Esophagus squamous epithelium (tissue), 4 donors: ENCODE results near the gene ZNF366.

Experiments
- CTCF ChIP-seq, 6 experiments: fragments of 450-650 bp in 4 of 6; fragments of 200-600 bp in 2 of 6; sonication (generic) in 2 of 6; IDR thresholded peaks; one replicate each; pipeline ENCODE4 v1.5.1; 2016 to 2019; ENCODE audit warnings: antibody characterized with exemption in 6 of 6, mild to moderate bottlenecking in 4 of 6, moderate library complexity in 4 of 6
- POLR2A ChIP-seq, 4 donors: fragments of 450-650 bp; IDR thresholded peaks; one replicate each; pipeline ENCODE4 v1.6.1; 2017; ENCODE audit warnings: antibody characterized with exemption in 4 of 4, mild to moderate bottlenecking in 4 of 4, moderate library complexity in 3 of 4

- no peak for TF ChIP-seq CTCF (IDR thresholded peaks at IDR 0.05)
- no peak for TF ChIP-seq POLR2A (IDR thresholded peaks at IDR 0.05)
Observed at GRCh38 chr5:72448368-72448767, 58.8 kb downstream of the ZNF366 start.
